ENCODE data around the gene LMO7.
"Not testable (repeated sequence)": the region's sequence is repeated elsewhere in the genome, so short reads cannot be mapped to it uniquely, and the experiment has no call there.

Gene LMO7

GRCh38 chr13:75687150-75687763 is 51.1 kb downstream of the LMO7 start:
- in situ Hi-C loops (cut with HindIII; ENCODE audit: low pct_ligation_motif_present, low pct_unique_long_range_greater_than_20kb, low sequenced_read_pairs) = no loop called here
- DNase-seq = peak; percentile 44

- no peak for DNase-seq
- in situ Hi-C loops (cut with HindIII; ENCODE audit: low pct_ligation_motif_present, low pct_unique_long_range_greater_than_20kb, low sequenced_read_pairs) = no loop called here
These were observed 53.6 kb downstream of the LMO7 start for GRCh38 chr13:75689686-75690085.

GRCh38 chr13:75690607-75691006 is 54.5 kb downstream of the LMO7 start:
- in situ Hi-C loops (cut with HindIII; ENCODE audit: low pct_ligation_motif_present, low pct_unique_long_range_greater_than_20kb, low sequenced_read_pairs) = no loop called here
- no peak for DNase-seq

- no peak for DNase-seq
- in situ Hi-C loops (cut with HindIII; ENCODE audit: low pct_ligation_motif_present, low pct_unique_long_range_greater_than_20kb, low sequenced_read_pairs) = no loop called here
These were observed 55.1 kb downstream of the LMO7 start for GRCh38 chr13:75691183-75691582.

- in situ Hi-C loops (cut with HindIII; ENCODE audit: low pct_ligation_motif_present, low pct_unique_long_range_greater_than_20kb, low sequenced_read_pairs) = no loop called here
- DNase-seq = no peak
These were observed 57.1 kb downstream of the LMO7 start for GRCh38 chr13:75693227-75693626.

- in situ Hi-C loops (cut with HindIII; ENCODE audit: low pct_ligation_motif_present, low pct_unique_long_range_greater_than_20kb, low sequenced_read_pairs) = no loop called here
- no peak for DNase-seq
These were observed 58.6 kb downstream of the LMO7 start for GRCh38 chr13:75694722-75695121.

GRCh38 chr13:75695908-75696307 is 59.8 kb downstream of the LMO7 start:
- peak; percentile 62 for DNase-seq
- in situ Hi-C loops (cut with HindIII; ENCODE audit: low pct_ligation_motif_present, low pct_unique_long_range_greater_than_20kb, low sequenced_read_pairs) = not testable (repeated sequence)

- in situ Hi-C loops (cut with HindIII; ENCODE audit: low pct_ligation_motif_present, low pct_unique_long_range_greater_than_20kb, low sequenced_read_pairs) = no loop called here
- DNase-seq = no peak
These were observed 62.9 kb downstream of the LMO7 start for GRCh38 chr13:75699062-75699461.

- DNase-seq; in situ Hi-C loops (cut with HindIII; ENCODE audit: low pct_ligation_motif_present, low pct_unique_long_range_greater_than_20kb, low sequenced_read_pairs): not testable (repeated sequence)
These were observed 63.6 kb downstream of the LMO7 start for GRCh38 chr13:75699717-75700116.

GRCh38 chr13:75700552-75700951 is 64.4 kb downstream of the LMO7 start:
- in situ Hi-C loops (cut with HindIII; ENCODE audit: low pct_ligation_motif_present, low pct_unique_long_range_greater_than_20kb, low sequenced_read_pairs) = no loop called here
- DNase-seq = no peak

- no peak for DNase-seq
- in situ Hi-C loops (cut with HindIII; ENCODE audit: low pct_ligation_motif_present, low pct_unique_long_range_greater_than_20kb, low sequenced_read_pairs) = no loop called here
These were observed 66.3 kb downstream of the LMO7 start for GRCh38 chr13:75702476-75702875.

- no peak for DNase-seq
- in situ Hi-C loops (cut with HindIII; ENCODE audit: low pct_ligation_motif_present, low pct_unique_long_range_greater_than_20kb, low sequenced_read_pairs) = no loop called here
These were observed 67.6 kb downstream of the LMO7 start for GRCh38 chr13:75703769-75704168.

GRCh38 chr13:75704194-75704926 is 68.2 kb downstream of the LMO7 start:
- in situ Hi-C loops (cut with HindIII; ENCODE audit: low pct_ligation_motif_present, low pct_unique_long_range_greater_than_20kb, low sequenced_read_pairs) = no loop called here

GRCh38 chr13:75704927-75705288 is 68.8 kb downstream of the LMO7 start:
- DNase-seq = no peak
- in situ Hi-C loops (cut with HindIII; ENCODE audit: low pct_ligation_motif_present, low pct_unique_long_range_greater_than_20kb, low sequenced_read_pairs) = no loop called here

More at GRCh38 chr13:75704194-75704926, 68.2 kb downstream of the LMO7 start:
- no peak for DNase-seq

- no peak for DNase-seq
- in situ Hi-C loops (cut with HindIII; ENCODE audit: low pct_ligation_motif_present, low pct_unique_long_range_greater_than_20kb, low sequenced_read_pairs) = no loop called here
These were observed 69.3 kb downstream of the LMO7 start for GRCh38 chr13:75705395-75705794.

GRCh38 chr13:75705908-75706307 is 69.8 kb downstream of the LMO7 start:
- in situ Hi-C loops (cut with HindIII; ENCODE audit: low pct_ligation_motif_present, low pct_unique_long_range_greater_than_20kb, low sequenced_read_pairs) = no loop called here
- DNase-seq = no peak

GRCh38 chr13:75713852-75714251 is 77.7 kb downstream of the LMO7 start:
- DNase-seq = no peak
- in situ Hi-C loops (cut with HindIII; ENCODE audit: low pct_ligation_motif_present, low pct_unique_long_range_greater_than_20kb, low sequenced_read_pairs) = no loop called here

- in situ Hi-C loops (cut with HindIII; ENCODE audit: low pct_ligation_motif_present, low pct_unique_long_range_greater_than_20kb, low sequenced_read_pairs) = no loop called here
- DNase-seq = no peak
These were observed 79.7 kb downstream of the LMO7 start for GRCh38 chr13:75715601-75716523.

- in situ Hi-C loops (cut with HindIII; ENCODE audit: low pct_ligation_motif_present, low pct_unique_long_range_greater_than_20kb, low sequenced_read_pairs) = no loop called here
These were observed 81.4 kb downstream of the LMO7 start for GRCh38 chr13:75717525-75717924.

More at GRCh38 chr13:75717525-75717924, 81.4 kb downstream of the LMO7 start:
- no peak for DNase-seq
